Measurements from ENCODE around the gene TDRD9. TPM values are rescaled to one million over a fixed set of nuclear protein-coding genes. Genes with fewer than 3 reads are reported as not detected.

TDRD9 gene
- total and polyA plus RNA-seq, 5 experiments from 2014 or later = 0.22 to 1.1 (median 0.74) TPM

DNA sequence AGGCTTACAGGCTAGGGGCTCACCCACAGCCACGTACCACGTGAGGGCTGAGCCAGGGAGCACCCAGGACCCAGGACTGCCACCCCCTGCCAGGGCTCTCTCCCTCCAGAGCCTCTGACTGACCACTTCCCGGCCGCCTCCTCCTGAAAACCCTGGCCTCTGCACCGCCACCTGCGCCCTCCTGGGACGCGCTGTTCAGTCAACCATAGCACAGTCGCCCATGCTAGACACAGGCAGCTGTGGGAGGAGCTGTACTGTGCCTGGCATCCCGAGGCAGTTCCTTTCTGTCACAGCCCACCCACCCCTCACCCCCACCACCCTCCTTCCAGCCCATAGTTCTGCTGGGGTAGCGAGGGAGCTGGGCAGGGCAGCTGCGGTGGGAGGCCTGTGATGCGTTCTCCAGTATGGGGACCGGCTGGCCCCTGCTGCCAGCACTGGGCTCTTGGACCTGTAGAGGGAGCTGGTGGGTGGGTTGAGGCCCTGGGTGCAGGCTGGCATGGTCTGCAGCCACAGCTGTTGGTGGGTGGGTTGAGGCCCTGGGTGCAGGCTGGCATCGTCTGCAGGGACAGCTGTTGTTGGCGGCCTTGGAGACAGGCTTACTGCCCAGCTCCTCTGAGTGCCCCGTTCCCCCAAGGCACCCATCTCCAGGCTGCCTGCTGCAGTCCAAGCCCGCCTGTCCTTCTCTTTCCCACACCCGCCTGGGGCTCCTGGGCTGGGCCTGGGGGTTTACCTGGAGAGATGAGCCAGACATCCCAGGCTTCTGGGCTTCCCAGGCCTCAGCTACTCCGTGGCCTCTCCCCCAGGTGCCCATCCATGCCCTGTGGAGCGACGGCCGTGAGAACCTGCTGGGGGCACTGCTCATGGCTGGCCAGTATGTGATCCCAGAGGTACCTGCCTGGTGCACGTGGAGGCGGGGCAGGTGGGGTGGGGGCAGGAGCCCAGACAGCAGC is 168.8 kb downstream of the TDRD9 start:
- ATAC-seq (no peak), DNase-seq (peak in 1 of 10 donors; percentile 51)
- Mint-ChIP-seq H3K4me3 (no peak overlapping the region), H3K9me3 (no peaks in the 10 kb centered on the region), H3K36me3 (no peaks in the 10 kb centered on the region), H3K27me3 (peaks cover 0 to 6% (median 0%) of the 10 kb centered on the region in 5 donors), H3K27ac (no peak overlapping the region), H3K4me1 (peaks cover 3 to 7% (median 4%) of the 10 kb centered on the region in 4 donors)
- POLR2A ChIA-PET = no interaction called here

DNA sequence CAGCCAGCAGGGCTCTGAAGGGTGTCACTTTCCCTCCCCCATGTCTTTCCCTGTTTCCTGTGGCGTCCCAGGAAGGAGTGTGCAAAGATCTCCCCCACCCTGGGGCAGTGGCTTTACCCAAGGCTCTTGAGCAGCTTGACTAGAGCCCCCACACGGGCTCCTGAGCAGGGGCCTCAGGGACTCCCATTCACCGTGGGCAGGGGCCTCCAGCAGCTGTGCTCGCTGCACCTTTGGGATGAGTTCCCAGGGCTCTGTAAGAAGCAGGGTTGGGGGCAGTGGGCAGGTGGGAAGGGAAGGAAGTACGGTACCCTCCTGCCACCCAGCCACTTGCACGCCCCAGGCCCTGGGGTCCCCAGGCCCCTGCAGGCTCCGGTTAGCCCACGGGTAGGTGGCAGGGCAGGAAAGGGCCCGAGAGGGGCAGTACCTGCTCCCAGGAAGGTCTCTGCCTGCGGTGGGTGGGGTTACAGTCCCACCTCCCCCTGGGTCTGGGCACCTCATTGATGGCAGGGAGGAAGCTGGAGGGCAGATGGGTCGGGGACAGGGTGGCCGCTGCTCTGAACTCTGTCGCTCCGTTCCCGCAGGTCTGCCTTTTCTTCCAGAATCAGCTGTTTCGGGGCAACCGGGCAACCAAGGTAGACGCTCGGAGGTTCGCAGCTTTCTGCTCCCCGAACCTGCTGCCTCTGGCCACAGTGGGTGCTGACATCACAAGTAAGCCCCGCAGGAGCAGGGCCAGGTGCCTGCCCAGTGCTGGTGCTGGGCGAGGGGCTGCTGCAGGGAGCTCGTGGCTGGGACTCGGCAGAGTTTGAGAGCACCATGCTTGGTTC is 170.2 kb downstream of the TDRD9 start:
- no peaks in the 10 kb centered on the region for H3K36me3 Mint-ChIP-seq
- peak in 1 of 10 donors; percentile 51 for DNase-seq
- ATAC-seq = no peak
- peaks cover 0 to 6% (median 0%) of the 10 kb centered on the region in 5 donors for H3K27me3 Mint-ChIP-seq
- H3K4me3 Mint-ChIP-seq = no peak overlapping the region
- no peak overlapping the region for H3K27ac Mint-ChIP-seq
- no peaks in the 10 kb centered on the region for H3K9me3 Mint-ChIP-seq
- POLR2A ChIA-PET = no interaction called here
- H3K4me1 Mint-ChIP-seq = peaks cover 3 to 7% (median 4%) of the 10 kb centered on the region in 4 donors

DNA sequence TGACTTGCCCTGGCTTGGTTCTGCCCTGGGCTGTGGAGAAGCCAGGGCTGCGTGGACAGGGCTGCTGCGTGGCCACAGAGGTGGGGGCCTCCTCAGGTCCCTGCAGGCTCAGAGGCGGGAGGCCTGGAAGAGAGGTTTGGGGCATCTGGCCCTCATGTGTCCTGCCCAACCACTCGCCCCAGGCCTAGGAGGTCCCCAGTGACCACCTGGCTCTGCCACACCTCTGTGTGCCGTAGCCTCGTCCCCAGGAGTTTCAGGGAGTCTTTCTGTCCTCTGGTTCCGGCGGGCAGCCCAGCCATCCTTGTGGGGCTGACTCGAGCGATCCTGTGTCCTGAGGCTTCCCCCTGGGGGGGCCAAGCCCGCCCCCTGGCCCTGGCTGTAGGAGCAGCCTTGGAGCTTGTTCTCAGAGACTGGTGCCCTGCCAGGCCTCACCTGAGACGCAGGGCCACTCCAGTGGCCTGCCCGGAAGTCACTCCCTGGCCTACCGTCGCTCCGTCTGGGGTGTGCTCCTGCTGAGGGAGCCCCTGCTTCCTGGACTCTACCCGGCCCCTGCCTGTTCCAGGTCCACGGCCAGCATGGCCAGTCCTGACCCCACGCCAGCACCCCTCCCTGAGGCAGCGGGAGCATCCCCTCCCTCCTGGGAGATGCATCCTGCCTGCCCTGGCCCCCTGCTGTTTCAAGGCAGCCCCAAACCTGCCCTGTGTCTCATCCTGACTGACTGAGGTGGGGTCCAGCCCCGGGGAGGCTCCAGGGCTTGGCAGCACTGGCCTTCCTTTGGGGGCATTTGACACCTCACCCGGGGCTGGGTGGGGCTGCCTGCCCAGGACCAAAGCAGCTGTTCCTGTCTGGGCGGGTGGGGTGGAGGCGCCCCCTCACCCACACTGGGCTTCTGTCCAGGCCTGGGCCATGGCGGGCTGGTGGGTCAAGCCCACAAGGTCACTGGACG is 171.1 kb downstream of the TDRD9 start:
- Mint-ChIP-seq H3K27me3 (peaks cover 0 to 3% (median 0%) of the 10 kb centered on the region in 5 donors), H3K4me1 (peaks cover 3 to 4% (median 3%) of the 10 kb centered on the region in 4 donors), H3K9me3 (no peaks in the 10 kb centered on the region), H3K36me3 (no peaks in the 10 kb centered on the region), H3K27ac (no peak overlapping the region), H3K4me3 (no peak overlapping the region)
- peak in 1 of 10 donors; percentile 46 for DNase-seq
- no peak for ATAC-seq
- POLR2A ChIA-PET = no interaction called here

DNA sequence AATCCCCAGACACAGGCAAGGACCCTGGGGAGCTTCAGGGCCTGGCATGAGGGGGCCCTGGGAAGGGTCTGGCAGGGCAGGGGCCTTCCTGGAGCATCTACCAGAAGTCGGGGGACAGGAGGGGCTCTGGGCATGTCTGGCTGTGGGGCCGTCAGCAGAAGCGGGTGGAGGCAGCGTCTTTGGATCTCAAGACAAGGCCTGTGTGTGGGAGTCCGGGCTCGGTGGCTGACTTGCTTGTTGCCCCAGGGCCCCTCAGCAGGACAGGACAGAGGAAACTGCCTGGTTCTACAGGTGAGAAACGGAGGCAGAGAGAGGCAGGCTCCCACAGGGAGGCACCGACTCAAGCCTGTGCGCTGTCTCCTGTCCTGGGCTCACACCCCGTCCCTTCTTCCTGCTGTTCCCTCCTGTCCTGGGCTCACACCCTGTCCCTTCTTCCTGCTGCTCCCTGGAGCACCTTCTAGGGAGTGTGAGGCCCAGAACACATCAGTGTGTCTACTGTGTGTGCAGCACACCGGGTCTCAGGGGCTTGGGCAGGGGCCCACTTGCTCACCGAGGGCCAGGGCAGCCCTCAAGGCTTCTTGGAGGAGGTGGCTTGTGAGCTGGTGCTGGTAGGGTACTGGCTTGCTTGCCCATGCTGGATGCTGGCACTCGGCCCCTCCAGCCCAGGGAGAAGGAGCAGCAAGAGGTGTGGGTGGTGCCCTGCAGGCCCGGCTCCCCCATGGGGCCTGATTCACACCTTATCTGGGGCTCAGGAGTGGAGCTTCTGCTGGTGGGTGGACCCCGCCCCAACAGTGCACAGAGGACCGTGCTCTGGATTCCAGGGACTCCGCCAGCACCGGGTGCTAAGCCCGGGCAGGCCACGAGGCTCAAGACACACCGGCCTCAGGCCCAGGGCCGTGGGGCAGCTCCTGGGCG is 172.2 kb downstream of the TDRD9 start:
- POLR2A ChIA-PET = interaction anchor here (0.6 kb wide), 1 partner anchor 475 kb away, joined by 6 read pairs; no protein-coding TSS in a partner anchor

DNA sequence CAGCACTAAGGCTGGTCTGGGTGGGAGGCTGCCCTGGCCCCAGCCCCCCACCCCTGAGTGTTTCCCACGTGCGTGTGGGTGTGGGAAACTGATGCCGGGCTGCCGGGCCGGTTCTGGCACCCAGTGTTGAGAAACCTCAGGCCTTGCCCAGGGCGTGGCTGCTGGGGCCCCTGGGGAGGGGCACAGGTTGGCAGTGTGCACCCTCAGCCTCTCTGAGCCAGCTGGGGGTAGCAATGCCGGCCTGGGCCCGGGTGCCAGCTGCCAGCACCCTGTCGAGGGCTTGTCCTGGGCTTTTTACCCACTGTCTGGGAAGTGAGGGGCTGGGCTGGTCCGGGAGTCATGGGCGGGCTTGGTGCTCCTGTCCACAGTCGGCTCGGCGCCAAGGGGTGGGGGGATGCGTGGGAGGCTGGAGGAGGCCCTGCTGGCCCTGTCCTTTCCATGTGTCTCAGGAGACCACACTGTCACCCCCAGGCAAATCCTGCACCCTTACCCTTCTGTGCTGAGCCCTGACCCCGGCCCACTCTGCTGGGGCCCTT is 172.9 kb downstream of the TDRD9 start:
- DNase-seq (peak in 1 of 10 donors; percentile 28), ATAC-seq (no peak)
- POLR2A ChIA-PET = interaction anchor here (0.6 kb wide), 1 partner anchor 476 kb away, joined by 6 read pairs; no protein-coding TSS in a partner anchor
- Mint-ChIP-seq H3K4me1 (no peaks in the 10 kb centered on the region), H3K36me3 (no peaks in the 10 kb centered on the region), H3K27me3 (no peaks in the 10 kb centered on the region), H3K9me3 (no peaks in the 10 kb centered on the region), H3K4me3 (no peak overlapping the region), H3K27ac (no peak overlapping the region)

More for the DNA sequence above, 172.2 kb downstream of the TDRD9 start:
- no peaks in the 10 kb centered on the region for H3K36me3 Mint-ChIP-seq
- DNase-seq (peak in 1 of 10 donors; percentile 49), ATAC-seq (no peak)
- H3K27ac Mint-ChIP-seq = no peak overlapping the region
- H3K4me3 Mint-ChIP-seq = no peak overlapping the region
- no peaks in the 10 kb centered on the region for H3K9me3 Mint-ChIP-seq
- H3K27me3 Mint-ChIP-seq = peaks cover 0 to 3% (median 0%) of the 10 kb centered on the region in 5 donors
- no peaks in the 10 kb centered on the region for H3K4me1 Mint-ChIP-seq

DNA sequence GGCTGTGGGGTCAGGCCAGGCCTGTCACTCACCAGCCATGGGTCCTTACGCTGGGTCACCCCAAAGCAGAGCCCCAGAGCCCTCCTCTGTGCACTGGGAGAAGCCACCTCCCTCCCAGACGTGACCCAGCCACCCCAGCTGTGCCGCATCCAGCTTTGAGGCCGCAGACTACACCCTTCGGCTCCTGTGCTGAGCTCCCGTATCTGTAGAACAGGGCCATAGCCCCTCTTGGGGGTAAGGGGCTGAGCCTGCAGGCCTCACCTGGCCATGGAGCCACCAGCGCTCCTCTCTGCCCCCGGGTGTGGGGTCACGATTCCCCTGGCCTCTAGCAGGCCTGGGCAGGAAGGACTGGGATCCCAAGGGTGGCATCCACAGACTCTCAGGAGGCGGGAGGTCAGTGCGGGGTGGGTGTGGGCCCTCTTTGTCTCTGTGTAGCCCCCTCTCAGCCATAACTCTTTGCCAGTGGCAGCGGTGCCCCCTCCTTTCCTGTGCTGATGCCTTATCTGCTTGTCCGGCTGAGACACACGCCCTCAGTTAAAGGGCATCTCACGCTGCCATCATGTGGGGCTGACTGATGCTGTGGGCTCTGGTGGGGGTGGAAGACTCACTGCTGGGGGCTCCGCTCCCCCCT is 173.5 kb downstream of the TDRD9 start:
- H3K36me3 Mint-ChIP-seq = no peaks in the 10 kb centered on the region
- POLR2A ChIA-PET = no interaction called here
- DNase-seq = peak in 1 of 10 donors; percentile 41
- H3K4me3 Mint-ChIP-seq = no peak overlapping the region
- ATAC-seq = no peak
- H3K27ac Mint-ChIP-seq = no peak overlapping the region
- H3K9me3 Mint-ChIP-seq = no peaks in the 10 kb centered on the region
- no peaks in the 10 kb centered on the region for H3K4me1 Mint-ChIP-seq
- no peaks in the 10 kb centered on the region for H3K27me3 Mint-ChIP-seq

Other genes starting within 250 kb of the TDRD9 start
- gene XRCC3, start 213.0 kb upstream of the TDRD9 start, total RNA-seq = 10 to 100 TPM; 13.8 to 14.1 TPM
- gene XRCC3, start 213.0 kb upstream of the TDRD9 start, polyA plus RNA-seq = 1 to 10 TPM; 2.1 to 3.6 (median 3.2) TPM
- 10 to 100 TPM; 13.5 to 16.9 TPM for gene ZFYVE21, start 212.6 kb upstream of the TDRD9 start, total RNA-seq
- 1 to 10 TPM; 7.7 to 8.7 (median 8.1) TPM for gene ZFYVE21, start 212.6 kb upstream of the TDRD9 start, polyA plus RNA-seq
- gene PPP1R13B, start 80.9 kb upstream of the TDRD9 start, total RNA-seq = 10 to 100 TPM; 38.0 to 40.3 TPM
- 1 to 10 TPM; 2.5 to 6.8 (median 4.1) TPM for gene PPP1R13B, start 80.9 kb upstream of the TDRD9 start, polyA plus RNA-seq
- not detected for gene RD3L, start 14.1 kb downstream of the TDRD9 start, total RNA-seq
- not detected for gene RD3L, start 14.1 kb downstream of the TDRD9 start, polyA plus RNA-seq
- gene ASPG, start 157.2 kb downstream of the TDRD9 start, total RNA-seq = not detected
- not detected for gene ASPG, start 157.2 kb downstream of the TDRD9 start, polyA plus RNA-seq
- under 1 TPM; 0.10 to 0.11 TPM for gene KIF26A, start 210.1 kb downstream of the TDRD9 start, total RNA-seq
- gene KIF26A, start 210.1 kb downstream of the TDRD9 start, polyA plus RNA-seq = not detected